ENCODE data around the gene SLC39A11.
"Not testable (repeated sequence)": the region's sequence is repeated elsewhere in the genome, so short reads cannot be mapped to it uniquely, and the experiment has no call there.

Gene SLC39A11

GRCh38 chr17:72940496-72940895 lies 152.0 kb downstream of the SLC39A11 start:
- DNase-seq = no peak

- no peak for DNase-seq
Measured at GRCh38 chr17:72938482-72938881, 154.0 kb downstream of the SLC39A11 start.

- no peak for DNase-seq
Measured at GRCh38 chr17:72937707-72938106, 154.8 kb downstream of the SLC39A11 start.

- not testable (repeated sequence) for DNase-seq
Measured at GRCh38 chr17:72937254-72937653, 155.2 kb downstream of the SLC39A11 start.

GRCh38 chr17:72935984-72936383 lies 156.5 kb downstream of the SLC39A11 start:
- DNase-seq = no peak

GRCh38 chr17:72934927-72935326 lies 157.6 kb downstream of the SLC39A11 start:
- DNase-seq = no peak

- no peak for DNase-seq
Measured at GRCh38 chr17:72931635-72932034, 160.9 kb downstream of the SLC39A11 start.

- no peak for DNase-seq
Measured at GRCh38 chr17:72931163-72931562, 161.3 kb downstream of the SLC39A11 start.

GRCh38 chr17:72930031-72930430 lies 162.5 kb downstream of the SLC39A11 start:
- no peak for DNase-seq

GRCh38 chr17:72928454-72929136 lies 163.9 kb downstream of the SLC39A11 start:
- DNase-seq = no peak

- no peak for DNase-seq
Measured at GRCh38 chr17:72927760-72928159, 164.7 kb downstream of the SLC39A11 start.

- DNase-seq = no peak
Measured at GRCh38 chr17:72927146-72927545, 165.3 kb downstream of the SLC39A11 start.

GRCh38 chr17:72926171-72926570 lies 166.3 kb downstream of the SLC39A11 start:
- no peak for DNase-seq

- DNase-seq = no peak
Measured at GRCh38 chr17:72924196-72924595, 168.3 kb downstream of the SLC39A11 start.

GRCh38 chr17:72922219-72922618 lies 170.3 kb downstream of the SLC39A11 start:
- no peak for DNase-seq

GRCh38 chr17:72921347-72922054 lies 171.0 kb downstream of the SLC39A11 start:
- no peak for DNase-seq

- no peak for DNase-seq
Measured at GRCh38 chr17:72920513-72920912, 172.0 kb downstream of the SLC39A11 start.

GRCh38 chr17:72916991-72917390 lies 175.5 kb downstream of the SLC39A11 start:
- no peak for DNase-seq

- DNase-seq = no peak
Measured at GRCh38 chr17:72915625-72916081, 176.8 kb downstream of the SLC39A11 start.

- DNase-seq = no peak
Measured at GRCh38 chr17:72913142-72913682, 179.3 kb downstream of the SLC39A11 start.

- DNase-seq = no peak
Measured at GRCh38 chr17:72906306-72906705, 186.2 kb downstream of the SLC39A11 start.

GRCh38 chr17:72903522-72903921 lies 189.0 kb downstream of the SLC39A11 start:
- no peak for DNase-seq

- DNase-seq = no peak
Measured at GRCh38 chr17:72901657-72902056, 190.8 kb downstream of the SLC39A11 start.

GRCh38 chr17:72901083-72901482 lies 191.4 kb downstream of the SLC39A11 start:
- DNase-seq = no peak
